Neural cell (in vitro differentiated cells): ENCODE results near the gene EIF1AD.
"Not testable (repeated sequence)": the region's sequence is repeated elsewhere in the genome, so short reads cannot be mapped to it uniquely, and the experiment has no call there.

ENCODE experiments used
- CTCF ChIP-seq: fragments of 450-650 bp; IDR thresholded peaks from 2 replicates; pipeline ENCODE4 v1.5.1; 2014; ENCODE audit warnings: antibody characterized with exemption, mild to moderate bottlenecking, moderate library complexity; ENCODE audit not compliant: poor library complexity, severe bottlenecking
- EZH2 ChIP-seq: fragments of 200-600, 300-800 bp; shearing (Covaris generic), sonication (generic); IDR thresholded peaks from 2 replicates; pipeline ENCODE4 v1.6.1; 2014; ENCODE audit warnings: antibody characterized with exemption, low read length, borderline replicate concordance, mild to moderate bottlenecking; ENCODE audit not compliant: insufficient read depth, poor library complexity, severe bottlenecking
- POLR2AphosphoS5 ChIP-seq: IDR thresholded peaks from 2 replicates; pipeline ENCODE4 v1.6.1; 2012
- REST ChIP-seq: IDR thresholded peaks from 2 replicates; pipeline ENCODE4 v1.6.1; 2012; ENCODE audit warnings: borderline replicate concordance
- SMC3 ChIP-seq: fragments of 450-650 bp; conservative IDR thresholded peaks from 2 replicates; pipeline ENCODE4 v1.6.1; 2014; ENCODE audit warnings: antibody characterized with exemption, mild to moderate bottlenecking, moderate library complexity; ENCODE audit not compliant: poor library complexity
- TAF1 ChIP-seq: IDR thresholded peaks from 2 replicates; pipeline ENCODE4 v1.6.1; 2012; ENCODE audit warnings: low read depth

GRCh38 chr11:65950711-65951110 lies 51.2 kb downstream of the EIF1AD start:
- TF ChIP-seq CTCF, EZH2, REST, SMC3, POLR2AphosphoS5, TAF1: not testable (repeated sequence)
